Measurements from ENCODE around the gene DCDC1.
"Not testable (repeated sequence)": the region's sequence is repeated elsewhere in the genome, so short reads cannot be mapped to it uniquely, and the experiment has no call there.

Gene DCDC1

DNA sequence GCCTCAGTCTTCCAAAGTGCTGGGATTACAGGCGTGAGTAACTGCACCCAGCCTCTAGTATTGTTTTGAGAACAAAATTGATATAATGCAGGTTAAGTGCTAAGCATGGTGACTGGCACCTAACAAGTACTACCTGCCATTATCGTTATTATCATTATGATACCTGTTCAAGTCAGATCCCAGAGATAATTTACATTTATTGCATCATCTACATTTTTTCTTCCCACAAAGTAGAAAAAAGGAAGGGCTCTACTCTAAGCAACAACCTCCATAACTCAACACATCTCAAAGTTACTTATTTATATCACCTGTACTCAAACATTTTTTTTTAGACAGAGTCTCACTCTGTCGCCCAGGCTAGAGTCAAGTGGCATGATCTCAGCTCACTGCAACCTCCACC, 42.1 kb downstream of the DCDC1 start:
- DNase-seq: no peak

DNA sequence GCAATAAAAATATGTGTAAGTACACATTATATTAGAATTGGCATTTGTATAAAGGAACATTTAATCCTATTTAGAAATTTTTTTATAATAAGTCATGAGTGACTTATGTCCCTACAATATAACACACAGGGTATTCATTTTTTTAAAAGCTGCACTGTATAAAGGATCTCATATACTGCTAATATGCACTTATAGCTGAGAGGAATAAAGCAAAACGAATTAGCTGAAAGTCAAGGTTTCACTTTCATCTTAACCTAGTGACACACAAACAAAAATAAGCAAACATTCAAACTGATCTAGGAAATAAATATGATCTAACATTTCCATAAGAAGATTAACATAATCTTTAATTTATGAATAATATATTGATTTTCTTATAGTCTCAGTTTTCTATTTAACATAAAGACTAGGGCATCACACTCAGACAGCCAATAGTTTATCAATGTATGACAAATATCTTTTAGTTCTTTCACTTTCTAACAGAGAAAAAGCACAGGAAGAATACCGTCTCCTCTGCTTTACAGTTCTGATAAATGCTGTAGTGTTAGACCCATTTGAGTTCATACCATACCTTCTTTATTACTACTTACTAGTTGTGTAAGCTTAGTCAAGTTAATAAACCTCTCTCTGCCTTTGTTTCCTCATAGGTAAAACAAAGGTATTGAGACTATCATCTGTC, 42.9 kb downstream of the DCDC1 start:
- DNase-seq: no peak

DNA sequence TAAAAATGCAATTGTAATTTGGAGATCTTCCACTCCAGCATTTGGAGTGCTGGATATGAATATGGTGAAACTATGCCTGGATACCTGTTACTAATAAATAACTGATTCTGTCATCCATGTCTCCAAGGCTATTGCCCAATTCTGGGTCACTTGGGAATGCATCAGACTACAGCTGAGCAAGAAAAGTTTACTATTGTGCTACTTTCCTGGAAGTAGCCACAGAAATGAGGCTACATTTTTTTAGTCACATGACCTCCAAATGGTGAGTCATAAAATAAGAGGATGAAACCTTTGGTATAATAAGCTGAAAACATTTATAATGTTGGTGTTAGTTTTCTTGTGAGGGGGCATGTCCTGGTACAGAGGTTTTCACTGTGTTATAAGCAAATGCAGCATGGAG, 44.4 kb downstream of the DCDC1 start:
- no peak for DNase-seq

DNA sequence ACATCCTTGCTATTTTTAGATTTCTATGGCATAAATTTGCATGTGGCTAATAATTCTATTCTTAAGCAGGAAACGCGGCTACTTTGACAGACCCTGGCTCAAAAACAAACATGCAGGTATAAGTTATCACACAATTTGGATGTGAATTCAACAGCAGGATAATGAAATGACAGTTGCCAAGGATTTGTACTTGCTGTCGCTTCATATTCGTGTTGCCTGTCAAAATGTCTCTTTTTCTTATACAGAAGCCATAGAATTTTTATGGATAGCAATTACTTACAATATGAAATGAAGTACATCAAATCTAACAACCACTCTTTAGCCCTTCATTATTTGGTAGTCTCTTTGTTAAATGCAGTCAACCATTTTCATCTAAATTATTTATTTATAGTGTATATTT, 46.4 kb downstream of the DCDC1 start:
- DNase-seq: no peak

DNA sequence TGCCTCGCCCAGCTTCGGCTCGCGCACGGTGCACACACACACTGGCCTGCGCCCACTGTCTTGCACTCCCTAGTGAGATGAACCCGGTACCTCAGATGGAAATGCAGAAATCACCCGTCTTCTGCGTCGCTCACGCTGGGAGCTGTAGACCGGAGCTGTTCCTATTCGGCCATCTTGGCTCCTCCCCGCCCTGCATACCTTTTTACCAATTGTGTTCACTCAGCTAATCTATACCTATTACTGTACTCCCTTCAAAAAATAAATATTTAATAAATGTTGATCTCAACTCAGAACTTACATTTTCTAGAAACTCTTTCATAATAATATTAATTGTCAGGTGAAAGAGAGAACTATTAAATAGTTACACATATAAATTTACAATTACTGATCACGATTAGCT, 48.0 kb downstream of the DCDC1 start:
- not testable (repeated sequence) for DNase-seq

DNA sequence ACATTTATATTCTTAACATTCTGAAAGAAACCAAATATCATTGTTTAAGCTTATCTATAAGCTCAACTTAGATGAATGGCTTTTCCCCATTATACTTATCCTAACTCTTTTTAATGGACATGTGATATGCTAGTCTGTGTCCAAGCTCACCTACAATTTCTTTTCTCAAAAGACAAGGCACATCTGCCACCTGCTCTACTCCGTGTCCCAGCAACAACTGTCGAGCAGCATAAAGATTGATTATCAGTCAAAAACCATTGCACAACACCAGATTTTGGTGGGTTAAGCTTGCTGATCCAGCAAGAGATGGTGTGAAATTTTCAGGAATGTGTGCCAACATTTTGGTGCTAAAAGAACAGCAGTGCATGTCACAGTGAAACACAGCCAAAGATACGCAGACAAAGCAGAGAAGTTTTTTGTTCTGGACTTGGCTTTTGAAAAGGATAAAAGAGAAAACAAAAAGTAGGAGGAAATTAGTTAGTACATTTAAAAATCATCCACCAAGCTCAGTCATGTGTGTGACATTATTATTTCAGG, 65.8 kb downstream of the DCDC1 start:
- peak; percentile 72 to 91 for DNase-seq

DNA sequence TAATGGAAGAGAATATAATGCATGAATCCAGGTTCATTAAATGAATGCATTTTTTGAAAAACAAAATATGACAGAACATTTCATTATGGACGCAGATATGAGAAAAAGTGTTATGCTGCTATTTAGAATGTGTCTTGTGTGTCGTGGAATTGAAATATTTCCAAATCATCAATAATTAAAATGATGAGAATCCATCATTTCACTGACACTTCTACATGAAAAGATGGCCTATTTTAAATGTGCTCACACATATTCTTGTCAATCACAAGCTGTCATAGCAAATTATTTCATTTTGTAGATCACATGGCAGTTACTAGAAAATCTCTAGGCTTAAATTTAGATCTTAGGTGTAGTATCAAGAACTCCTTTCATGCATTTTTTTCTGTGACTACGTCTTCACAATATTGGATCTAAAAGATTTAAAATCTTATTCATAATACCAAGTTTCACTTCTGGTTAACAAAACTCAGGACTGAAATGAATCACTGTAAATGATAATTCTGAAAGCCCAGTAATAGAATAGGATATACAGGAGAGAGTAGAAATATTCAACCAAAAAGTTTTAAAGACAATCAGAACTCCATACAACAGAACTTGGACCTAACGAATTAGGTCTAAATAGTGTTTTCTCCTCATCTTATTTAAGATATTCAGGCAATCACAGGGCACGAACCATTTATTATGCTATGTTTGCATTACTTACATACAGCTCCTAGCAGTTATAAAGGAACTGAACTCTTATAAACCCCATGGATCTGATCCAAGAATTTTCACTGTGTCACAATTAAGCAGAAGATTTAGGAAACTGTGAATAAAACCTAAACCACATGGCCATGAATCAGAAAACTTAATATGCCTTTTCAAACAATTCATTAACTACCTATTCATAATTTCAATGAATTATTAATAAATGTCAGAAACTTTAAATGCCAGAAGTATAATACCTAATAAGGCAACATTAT, 67.7 kb downstream of the DCDC1 start:
- DNase-seq: peak; percentile 15 to 30

DNA sequence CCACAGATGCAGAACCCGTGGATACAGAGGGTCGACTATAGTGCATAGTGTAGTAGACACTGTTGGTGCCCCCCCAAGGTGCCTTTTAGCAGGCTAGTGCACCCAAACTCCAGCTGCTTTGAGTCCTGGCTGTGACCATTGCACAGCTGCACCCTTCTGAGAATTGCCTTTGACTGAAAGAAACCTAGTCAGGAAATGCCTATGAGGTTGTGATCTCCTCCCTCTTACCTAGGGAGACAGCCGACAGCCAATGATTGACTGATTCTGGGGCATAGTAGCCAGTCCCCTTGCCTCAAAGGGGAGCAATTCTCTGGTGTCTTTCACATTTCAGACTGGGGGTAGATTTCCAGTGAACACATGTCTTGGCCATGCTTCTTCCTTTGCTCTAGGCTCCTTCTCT, 74.2 kb downstream of the DCDC1 start:
- no peak for DNase-seq

DNA sequence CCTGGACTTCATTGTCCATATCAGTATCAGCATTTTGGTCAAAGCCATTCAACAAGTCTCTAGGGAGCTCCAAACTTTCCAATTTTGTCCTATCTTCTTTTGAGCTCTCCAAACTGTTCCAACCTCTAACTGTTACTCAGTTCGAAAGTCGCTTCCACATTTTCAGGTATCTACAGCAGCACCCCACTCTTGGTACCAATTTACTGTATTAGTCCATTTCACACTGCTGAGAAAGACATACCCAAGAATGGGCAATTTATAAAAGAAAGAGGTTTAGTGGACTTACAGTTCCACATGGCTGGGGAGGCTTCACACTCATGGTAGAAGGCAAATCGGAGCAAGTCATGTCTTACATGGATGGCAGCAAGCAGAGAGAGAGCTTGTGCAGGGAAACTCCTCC, 96.0 kb downstream of the DCDC1 start:
- not testable (repeated sequence) for DNase-seq

DNA sequence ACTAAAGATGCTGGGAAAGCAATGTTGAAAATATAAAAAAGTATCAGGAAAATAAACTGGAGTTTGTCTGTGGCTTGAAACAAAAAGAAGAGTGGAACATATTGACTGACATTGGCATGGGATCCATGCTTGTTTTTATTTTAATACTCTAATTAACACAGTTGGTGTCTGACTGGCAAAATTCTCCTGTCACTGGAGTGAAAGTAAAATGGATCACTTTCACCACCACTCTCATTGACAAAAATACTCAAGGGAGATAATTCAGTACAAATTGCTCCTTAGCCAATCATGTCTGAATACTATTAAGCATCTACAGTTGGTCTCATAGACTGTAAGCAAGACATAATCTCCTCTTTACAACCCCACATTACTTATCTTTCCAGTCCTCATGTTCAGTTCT, 101.8 kb downstream of the DCDC1 start:
- no peak for DNase-seq

DNA sequence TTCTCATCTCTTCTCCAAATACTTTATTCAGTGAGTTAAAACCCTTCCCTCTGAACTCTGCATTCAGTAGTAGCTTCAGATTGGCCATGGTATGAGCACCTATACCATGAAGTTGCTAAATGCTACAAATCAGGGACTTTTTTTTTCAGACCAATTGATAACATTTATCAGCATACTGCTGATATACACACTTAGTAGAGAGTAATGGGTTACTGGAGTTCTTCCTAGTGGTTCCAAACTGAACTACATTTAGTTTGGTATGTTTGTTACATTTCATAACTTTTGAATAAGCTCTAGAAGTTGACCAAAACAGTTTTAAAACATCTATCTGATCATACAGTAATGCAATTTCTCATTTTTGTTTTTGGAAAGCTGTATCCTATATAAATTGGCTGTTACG, 104.7 kb downstream of the DCDC1 start:
- no peak for DNase-seq

DNA sequence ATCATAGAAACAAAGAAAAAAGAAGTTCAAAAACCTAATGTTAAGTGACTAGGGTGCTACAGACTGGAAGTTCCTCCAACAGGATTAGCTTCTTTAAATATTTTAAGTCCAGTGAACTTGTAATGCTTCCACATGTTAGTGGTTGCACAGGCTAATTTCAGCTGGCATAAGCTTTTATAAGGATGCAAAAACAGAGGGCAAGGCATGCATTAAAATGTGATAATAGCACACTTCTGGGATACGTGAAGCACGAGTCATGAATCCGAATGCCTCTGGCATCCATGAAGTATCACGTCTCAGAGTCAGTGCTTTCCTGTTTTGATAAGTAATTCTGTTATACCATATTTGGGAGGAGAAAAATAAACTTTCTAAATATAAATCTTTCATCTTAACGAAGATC, 106.8 kb downstream of the DCDC1 start:
- peak in 1 of 2 experiments; percentile 41 for DNase-seq

DNA sequence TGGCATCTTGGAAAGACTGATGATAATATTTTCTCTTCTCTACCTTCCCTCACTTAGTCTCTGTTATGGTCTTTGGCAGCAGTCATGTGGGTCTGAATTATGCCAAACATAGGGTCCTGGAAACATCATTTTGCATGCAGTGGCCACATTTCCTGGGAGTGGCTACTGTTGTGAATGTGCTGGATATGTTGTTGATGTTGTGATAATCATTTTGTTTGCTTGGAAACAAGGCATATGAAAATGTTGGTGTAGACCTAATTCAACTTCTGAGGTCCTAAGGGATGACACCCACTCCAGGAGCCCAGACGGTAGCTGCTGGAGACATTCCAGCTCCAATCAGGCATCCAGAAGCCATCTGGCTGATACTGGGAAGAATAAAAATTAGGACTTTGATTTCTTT, 109.7 kb downstream of the DCDC1 start:
- peak; percentile 78 to 92 for DNase-seq

DNA sequence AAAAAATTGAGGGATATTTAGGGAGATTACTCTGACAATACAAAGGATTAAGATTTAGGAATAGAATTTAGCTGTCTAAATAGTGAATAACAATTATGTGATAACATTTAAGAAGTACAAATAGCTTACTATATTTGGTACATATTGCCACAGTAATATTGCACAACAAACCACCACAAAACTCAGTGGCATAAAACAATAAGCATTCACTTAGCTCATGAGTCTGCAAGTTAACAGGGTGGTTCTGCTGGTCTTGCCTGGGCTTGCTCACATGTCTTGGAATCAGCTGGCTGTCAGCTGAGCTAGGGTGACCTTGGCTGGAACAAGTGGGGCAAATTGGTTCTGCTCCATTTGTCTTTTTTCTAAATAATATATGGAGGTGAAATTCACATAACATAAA, 115.1 kb downstream of the DCDC1 start:
- DNase-seq: no peak

DNA sequence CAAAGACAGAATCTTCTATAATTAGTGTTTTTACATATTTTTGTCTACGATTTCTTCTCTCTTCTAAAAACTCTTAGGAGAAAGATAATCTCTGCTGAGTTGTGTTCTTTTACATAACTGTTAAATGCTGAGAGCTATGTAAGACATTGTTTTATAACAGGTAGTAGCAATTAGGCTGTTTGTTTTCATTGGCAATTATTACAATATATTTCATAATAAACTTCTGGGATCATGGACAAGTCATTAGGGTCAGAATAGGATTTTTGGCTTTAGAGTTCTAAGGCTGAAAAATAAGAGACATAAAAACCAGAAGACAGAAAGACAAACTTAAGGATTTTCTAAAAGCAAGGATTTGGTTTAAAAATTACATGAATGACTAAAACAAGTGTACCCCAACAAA, 120.8 kb downstream of the DCDC1 start:
- DNase-seq: no peak

DNA sequence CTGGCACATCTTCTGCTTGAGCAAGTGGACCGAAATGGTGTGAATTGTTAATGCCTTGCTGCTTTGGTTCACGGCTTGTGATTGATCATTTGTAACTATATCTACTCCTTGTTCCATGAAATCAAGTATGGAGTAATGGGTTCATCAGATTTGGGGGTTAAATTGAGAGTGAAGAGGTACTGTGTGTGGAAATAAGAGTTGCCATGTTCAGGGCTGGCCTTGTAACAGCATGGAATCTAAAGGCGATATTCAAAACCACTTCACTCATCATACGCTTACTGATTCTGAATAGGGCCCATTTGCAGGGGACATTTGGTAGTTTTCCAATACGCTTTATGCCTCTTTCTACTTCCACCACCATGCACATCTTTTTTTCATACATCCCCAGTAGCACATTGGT, 122.2 kb downstream of the DCDC1 start:
- DNase-seq: peak in 1 of 2 experiments; percentile 60

DNA sequence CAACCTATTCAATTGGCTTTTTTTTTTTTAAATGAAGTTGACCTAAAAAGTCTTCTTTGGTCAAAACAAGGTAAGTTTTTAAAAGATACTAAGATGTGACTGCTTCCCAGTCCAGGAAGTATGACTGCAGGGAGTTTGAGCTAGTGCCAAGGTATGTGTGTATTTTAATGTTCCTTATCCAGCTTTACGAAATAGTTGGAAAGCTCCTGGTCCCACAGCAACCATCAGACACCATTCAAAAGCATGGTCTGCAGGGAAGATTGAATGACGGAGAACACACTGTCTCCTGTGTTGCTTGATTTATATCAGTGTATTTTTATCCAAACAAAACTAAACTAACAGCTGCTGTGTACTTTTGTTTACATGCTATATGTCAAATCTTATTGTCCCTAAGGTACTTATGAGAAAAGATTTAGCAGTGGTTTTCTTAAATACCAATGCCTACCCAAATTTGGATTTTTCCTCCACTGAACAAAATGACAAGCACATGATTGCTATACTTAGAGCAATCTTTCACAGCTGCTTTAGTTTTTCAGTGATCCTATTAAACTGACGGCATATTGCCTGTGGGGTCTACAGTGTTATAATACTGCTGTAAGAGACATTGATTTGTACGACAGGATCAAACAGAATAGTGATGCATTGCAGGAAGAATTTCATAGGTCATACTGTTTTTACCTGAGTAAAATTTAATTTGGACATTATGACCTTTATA, 122.9 kb downstream of the DCDC1 start:
- DNase-seq: peak; percentile 32 to 72

DNA sequence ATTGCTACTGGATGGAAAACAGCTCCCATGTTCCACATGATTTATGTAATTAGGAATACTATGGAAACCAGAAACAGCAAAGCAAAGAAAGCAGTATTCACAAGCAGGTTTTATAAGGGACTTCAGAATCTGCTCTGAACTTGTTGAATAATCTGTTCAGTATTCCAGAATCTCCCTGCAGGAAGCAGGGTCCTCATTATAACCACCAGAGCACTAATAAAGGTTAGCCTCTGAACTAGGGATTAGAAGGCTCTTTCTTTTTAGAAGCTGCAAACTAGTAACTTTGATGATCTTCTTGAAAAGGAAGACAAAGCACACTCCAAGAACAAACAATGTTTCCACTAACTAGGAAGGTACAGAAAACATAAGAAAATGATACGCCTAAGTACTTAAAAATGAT, 125.8 kb downstream of the DCDC1 start:
- no peak for DNase-seq

DNA sequence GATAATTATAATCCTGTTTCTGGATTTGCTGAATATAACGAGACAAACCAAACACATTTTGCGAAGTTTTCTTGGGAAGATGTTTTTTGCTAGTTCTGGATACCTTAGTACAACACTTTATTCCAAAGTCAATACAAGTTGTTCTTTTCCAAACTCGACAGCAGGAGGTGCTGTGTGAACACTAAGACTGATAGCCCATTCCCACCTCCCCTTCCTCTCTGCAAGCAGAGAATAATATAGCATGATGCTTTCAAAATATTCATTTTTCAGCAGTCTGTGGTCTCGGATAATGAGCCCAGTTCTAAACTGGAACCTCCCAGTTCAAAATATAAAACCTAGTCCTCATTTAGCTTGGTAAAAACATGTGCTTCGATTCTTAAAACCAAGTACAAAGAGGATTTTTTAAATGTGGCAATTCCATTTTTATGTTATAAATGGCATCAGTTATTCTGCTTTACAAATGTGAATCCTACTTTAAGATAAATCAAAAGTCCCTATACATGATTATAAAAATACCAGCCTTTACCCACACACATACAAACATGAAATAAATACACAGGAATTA, 129.1 kb downstream of the DCDC1 start:
- peak; percentile 90 to 94 for DNase-seq

DNA sequence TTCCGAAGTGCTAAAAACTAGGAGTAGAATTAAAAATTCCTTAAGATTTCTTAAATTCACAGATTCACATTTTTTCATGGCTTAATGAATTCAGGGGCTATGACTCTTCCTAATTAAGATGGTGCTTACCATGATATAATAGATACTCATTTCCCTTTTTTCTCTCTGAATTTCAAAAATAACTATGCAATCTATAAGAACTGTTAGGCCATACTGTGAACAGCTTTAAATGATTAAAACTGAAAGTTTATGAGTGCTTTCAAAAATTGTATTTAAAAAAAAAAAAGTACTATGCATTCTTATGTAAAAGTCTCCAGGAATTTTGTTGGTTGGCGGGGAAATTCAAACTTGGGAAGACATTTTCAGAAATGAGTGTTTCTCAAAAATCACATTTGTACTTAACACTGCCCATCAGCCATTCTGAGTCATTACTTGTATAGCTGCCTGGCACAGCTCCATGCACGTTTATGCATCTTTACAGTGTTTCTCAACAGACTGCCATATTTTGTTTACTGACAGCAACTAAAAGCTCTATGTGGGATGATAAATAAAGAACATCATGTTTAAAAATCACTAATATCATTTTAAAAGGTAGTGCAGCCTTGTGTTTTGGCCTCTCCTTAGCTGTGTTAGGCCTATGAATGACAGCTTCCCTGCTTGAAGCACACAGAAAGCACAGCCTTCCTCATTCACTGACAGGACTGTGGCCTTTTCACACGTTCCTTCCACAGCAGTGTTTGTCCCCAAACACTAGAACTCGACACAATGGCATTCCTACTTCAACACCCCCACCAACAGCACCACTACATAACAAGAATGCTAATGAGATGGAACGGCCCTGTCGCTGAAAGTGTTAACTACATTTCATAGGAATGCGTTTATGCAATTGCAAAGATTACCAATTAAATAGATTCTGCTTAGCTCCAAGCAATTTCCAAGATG, 131.4 kb downstream of the DCDC1 start:
- peak; percentile 57 to 70 for DNase-seq

DNA sequence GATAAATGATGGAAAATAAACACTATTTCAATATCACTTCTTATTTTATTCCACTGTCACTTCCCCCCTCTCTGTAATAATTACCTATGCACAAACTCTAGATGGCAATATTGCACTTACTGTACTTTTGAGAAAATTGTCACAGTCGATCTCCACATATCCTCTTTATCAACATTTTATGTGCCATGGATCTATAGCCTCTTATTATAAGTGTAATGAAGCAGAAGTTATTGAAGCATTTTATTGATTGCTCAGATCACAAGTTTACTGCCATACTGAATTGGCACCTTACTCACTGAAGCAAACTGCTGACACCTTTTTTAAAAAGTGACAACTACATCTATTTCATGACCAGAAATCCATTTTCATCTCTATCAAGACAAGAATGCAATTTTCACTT, 133.4 kb downstream of the DCDC1 start:
- DNase-seq: peak; percentile 39 to 72

DNA sequence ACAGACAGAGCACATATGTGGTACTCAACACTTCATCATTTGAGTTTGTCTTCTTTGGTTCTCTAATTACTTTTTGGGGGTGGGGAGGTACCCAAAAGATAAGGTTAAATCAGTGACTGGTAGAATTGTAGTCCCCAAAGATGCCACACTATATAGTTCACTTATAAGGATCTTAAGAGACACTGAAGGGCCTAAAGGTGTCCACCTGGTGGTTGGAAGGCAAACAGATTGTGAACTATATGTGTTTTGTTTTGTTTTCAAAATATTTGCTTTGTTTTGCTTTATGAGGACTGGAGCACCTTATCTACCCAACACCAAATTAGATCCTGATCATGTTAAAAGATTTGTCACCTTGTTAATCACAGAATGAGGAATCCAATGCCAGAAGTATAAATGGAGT, 136.1 kb downstream of the DCDC1 start:
- DNase-seq: no peak
